ENCODE data around the gene ARHGAP6. TPM values are rescaled to one million over a fixed set of nuclear protein-coding genes. Genes with fewer than 3 reads are reported as not detected.
"Not testable (repeated sequence)": the region's sequence is repeated elsewhere in the genome, so short reads cannot be mapped to it uniquely, and the experiment has no call there.

ARHGAP6 gene
- total and polyA plus RNA-seq, 3 experiments from 2014 or later = not detected

DNA sequence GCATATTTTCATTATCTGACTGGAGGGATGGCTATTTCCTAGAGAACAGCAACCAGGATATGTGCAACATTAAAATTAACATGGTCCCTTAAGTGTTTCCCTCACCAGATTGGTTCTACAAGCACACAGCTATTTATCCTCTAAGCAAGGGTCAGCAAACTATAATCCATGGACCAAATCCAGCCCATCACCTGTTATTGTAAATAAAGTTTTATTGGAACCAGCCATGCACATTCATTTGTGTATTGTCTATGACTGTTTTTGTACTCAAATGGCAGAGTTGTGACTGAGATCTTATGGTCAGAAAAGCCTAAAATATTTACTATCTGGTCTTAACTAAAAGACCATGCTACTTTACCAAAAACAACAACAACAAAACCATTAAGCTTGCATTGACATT is 294.6 kb downstream of the ARHGAP6 start:
- ChIA-PET POLR2A (no interaction called here), CTCF (no interaction called here)

DNA sequence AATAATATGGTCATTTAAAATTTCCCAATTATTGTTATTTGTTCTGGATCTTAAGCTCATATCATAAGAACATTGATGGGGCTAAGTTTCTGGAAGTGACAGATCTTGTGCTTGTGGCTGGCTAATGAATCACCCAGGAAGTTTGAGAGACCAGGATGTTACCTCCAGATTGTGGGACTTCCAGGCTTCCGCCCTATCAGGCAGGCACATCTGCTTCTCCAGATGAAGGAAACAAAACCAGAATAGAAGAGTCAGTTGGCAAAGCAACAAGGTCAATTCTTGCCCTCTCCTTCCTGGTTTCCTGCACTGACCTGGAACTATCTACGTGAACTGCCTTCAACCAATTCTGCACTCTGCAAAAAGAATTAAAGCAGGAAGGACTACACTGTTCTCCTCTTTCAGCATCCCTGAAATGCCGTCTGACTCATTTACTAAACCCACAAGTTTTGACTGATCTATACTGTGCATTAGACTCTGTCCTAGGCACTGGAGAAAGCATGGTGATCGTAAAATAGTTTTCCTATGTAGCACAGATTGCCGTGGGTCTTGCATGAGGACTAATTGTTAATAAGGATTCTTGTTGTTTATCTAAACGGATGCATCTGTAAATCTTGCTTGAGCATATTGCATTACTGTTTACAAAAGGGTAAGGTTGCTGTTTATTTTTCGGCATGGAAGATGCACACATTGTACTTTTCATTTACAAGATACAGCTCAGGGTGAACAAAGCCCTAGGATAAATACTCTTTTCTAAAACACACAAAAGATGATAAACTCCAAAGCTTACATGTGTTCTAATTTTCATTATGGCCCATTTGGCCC is 297.9 kb downstream of the ARHGAP6 start:
- Histone ChIP-seq H3K36me3 (ENCODE audit: insufficient read depth, low read length) (no peaks in the 10 kb centered on the region), H3K4me1 (ENCODE audit: insufficient read depth, low read length) (no peaks in the 10 kb centered on the region), H3K9me3 (ENCODE audit: low read length) (no peaks in the 10 kb centered on the region), H3K4me3 (ENCODE audit: low read length) (no peak overlapping the region), H3K27ac (ENCODE audit: low read depth, low read length) (peak overlapping the region; percentile 43), H3K27me3 (ENCODE audit: insufficient read depth, low read length, poor library complexity, severe bottlenecking) (no peaks in the 10 kb centered on the region)
- no peaks in the 10 kb centered on the region for H3K36me3 Mint-ChIP-seq
- no peaks in the 10 kb centered on the region for H3K4me1 Mint-ChIP-seq
- H3K27me3 Mint-ChIP-seq = no peaks in the 10 kb centered on the region
- peaks cover 0 to 7% (median 0%) of the 10 kb centered on the region in 5 donors for H3K9me3 Mint-ChIP-seq
- POLR2A ChIA-PET = no interaction called here
- H3K4me3 Mint-ChIP-seq = no peak overlapping the region
- H3K27ac Mint-ChIP-seq = no peak overlapping the region
- CTCF ChIA-PET = no interaction called here
- DNase-seq = no peak

More for the DNA sequence above, 294.6 kb downstream of the ARHGAP6 start:
- Histone ChIP-seq H3K27me3 (ENCODE audit: insufficient read depth, low read length, poor library complexity, severe bottlenecking) (no peaks in the 10 kb centered on the region), H3K36me3 (ENCODE audit: insufficient read depth, low read length) (no peaks in the 10 kb centered on the region), H3K4me3 (ENCODE audit: low read length) (no peak overlapping the region), H3K27ac (ENCODE audit: low read depth, low read length) (no peak overlapping the region), H3K9me3 (ENCODE audit: low read length) (no peaks in the 10 kb centered on the region), H3K4me1 (ENCODE audit: insufficient read depth, low read length) (no peaks in the 10 kb centered on the region)
- DNase-seq = no peak
- no peaks in the 10 kb centered on the region for H3K4me1 Mint-ChIP-seq
- H3K27me3 Mint-ChIP-seq = no peaks in the 10 kb centered on the region
- no peak overlapping the region for H3K27ac Mint-ChIP-seq
- H3K9me3 Mint-ChIP-seq = no peaks in the 10 kb centered on the region
- no peak overlapping the region for H3K4me3 Mint-ChIP-seq
- H3K36me3 Mint-ChIP-seq = no peaks in the 10 kb centered on the region

DNA sequence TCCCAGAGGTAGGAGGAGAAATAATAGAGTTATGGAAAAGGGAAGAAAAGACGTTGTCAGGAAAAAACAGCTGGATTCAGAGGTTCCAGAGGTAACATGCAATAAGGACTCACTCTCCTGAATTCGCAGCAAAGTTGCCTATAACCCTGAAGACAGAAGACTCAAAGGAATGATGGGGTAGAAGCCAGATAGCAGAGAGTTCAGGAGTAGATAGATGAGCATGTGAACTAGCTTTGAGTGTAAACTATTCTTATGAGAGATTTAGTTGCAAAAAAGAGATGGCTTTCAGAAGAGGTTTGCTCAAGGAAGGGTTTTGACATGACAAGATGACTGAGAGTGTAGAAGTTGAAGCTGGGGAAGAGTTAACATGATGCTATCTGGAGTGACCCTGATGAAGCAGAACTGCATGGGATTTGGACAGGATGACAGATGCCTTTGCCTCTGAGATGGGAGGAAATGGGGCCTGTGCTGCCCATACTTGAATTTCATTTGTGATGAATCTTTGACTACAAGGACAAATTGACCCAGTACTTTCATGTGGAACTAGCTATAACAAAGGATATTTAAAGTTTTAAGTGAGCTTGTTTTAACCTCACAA is 298.6 kb downstream of the ARHGAP6 start:
- Mint-ChIP-seq H3K36me3 (no peaks in the 10 kb centered on the region), H3K9me3 (peaks cover 0 to 7% (median 0%) of the 10 kb centered on the region in 5 donors), H3K27me3 (no peaks in the 10 kb centered on the region), H3K4me1 (no peaks in the 10 kb centered on the region), H3K4me3 (no peak overlapping the region), H3K27ac (no peak overlapping the region)
- H3K27ac ChIP-seq (ENCODE audit: low read depth, low read length) = peak overlapping the region; percentile 43
- no peaks in the 10 kb centered on the region for H3K27me3 ChIP-seq (ENCODE audit: insufficient read depth, low read length, poor library complexity, severe bottlenecking)
- no peak for DNase-seq
- H3K36me3 ChIP-seq (ENCODE audit: insufficient read depth, low read length) = no peaks in the 10 kb centered on the region
- H3K4me3 ChIP-seq (ENCODE audit: low read length) = no peak overlapping the region
- POLR2A ChIA-PET = no interaction called here
- CTCF ChIA-PET = no interaction called here
- H3K4me1 ChIP-seq (ENCODE audit: insufficient read depth, low read length) = no peaks in the 10 kb centered on the region
- no peaks in the 10 kb centered on the region for H3K9me3 ChIP-seq (ENCODE audit: low read length)

GRCh38 chrX:11365426-11365825 is 300.3 kb downstream of the ARHGAP6 start:
- H3K4me3 ChIP-seq (ENCODE audit: low read length) = no peak overlapping the region
- H3K9me3 Mint-ChIP-seq = peaks cover 0 to 7% (median 0%) of the 10 kb centered on the region in 5 donors
- no peak overlapping the region for H3K27ac ChIP-seq (ENCODE audit: low read depth, low read length)
- no peak overlapping the region for H3K27ac Mint-ChIP-seq
- DNase-seq = no peak
- no peaks in the 10 kb centered on the region for H3K36me3 Mint-ChIP-seq
- no peaks in the 10 kb centered on the region for H3K27me3 ChIP-seq (ENCODE audit: insufficient read depth, low read length, poor library complexity, severe bottlenecking)
- ChIA-PET CTCF (no interaction called here), POLR2A (no interaction called here)
- H3K4me1 Mint-ChIP-seq = no peaks in the 10 kb centered on the region
- no peaks in the 10 kb centered on the region for H3K36me3 ChIP-seq (ENCODE audit: insufficient read depth, low read length)
- H3K9me3 ChIP-seq (ENCODE audit: low read length) = no peaks in the 10 kb centered on the region
- no peak overlapping the region for H3K4me3 Mint-ChIP-seq
- H3K27me3 Mint-ChIP-seq = no peaks in the 10 kb centered on the region
- no peaks in the 10 kb centered on the region for H3K4me1 ChIP-seq (ENCODE audit: insufficient read depth, low read length)

DNA sequence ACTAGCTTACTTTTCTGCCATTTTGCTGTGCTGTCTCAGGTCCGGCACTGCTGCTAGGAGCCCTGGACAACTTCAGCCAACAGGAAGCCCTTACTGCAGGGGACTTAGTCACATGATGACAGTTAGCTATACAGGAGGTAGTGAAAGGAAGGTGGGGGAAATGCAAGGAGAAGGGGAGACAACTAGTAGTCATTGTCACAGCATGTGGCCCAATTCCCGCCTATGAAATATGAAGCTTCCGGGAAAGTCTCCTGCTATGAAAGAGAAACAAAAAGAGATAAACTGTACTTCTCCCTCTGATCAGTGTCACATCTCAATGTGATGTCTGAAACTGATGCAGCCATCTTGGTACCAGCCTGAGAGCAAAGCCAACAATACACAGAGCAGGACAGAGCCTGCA is 300.9 kb downstream of the ARHGAP6 start:
- Mint-ChIP-seq H3K4me1 (no peaks in the 10 kb centered on the region), H3K4me3 (no peak overlapping the region), H3K27me3 (no peaks in the 10 kb centered on the region), H3K36me3 (no peaks in the 10 kb centered on the region), H3K9me3 (peaks cover 0 to 7% (median 0%) of the 10 kb centered on the region in 5 donors), H3K27ac (no peak overlapping the region)
- no peak for DNase-seq
- H3K27me3 ChIP-seq (ENCODE audit: insufficient read depth, low read length, poor library complexity, severe bottlenecking) = no peaks in the 10 kb centered on the region
- ChIA-PET CTCF (no interaction called here), POLR2A (no interaction called here)
- H3K27ac ChIP-seq (ENCODE audit: low read depth, low read length) = no peak overlapping the region
- no peak overlapping the region for H3K4me3 ChIP-seq (ENCODE audit: low read length)
- H3K4me1 ChIP-seq (ENCODE audit: insufficient read depth, low read length) = no peaks in the 10 kb centered on the region
- no peaks in the 10 kb centered on the region for H3K9me3 ChIP-seq (ENCODE audit: low read length)
- H3K36me3 ChIP-seq (ENCODE audit: insufficient read depth, low read length) = no peaks in the 10 kb centered on the region

- H3K4me3 ChIP-seq (ENCODE audit: low read length); CTCF ChIA-PET; H3K27ac ChIP-seq (ENCODE audit: low read depth, low read length); H3K36me3 ChIP-seq (ENCODE audit: insufficient read depth, low read length); H3K36me3 Mint-ChIP-seq; H3K27me3 ChIP-seq (ENCODE audit: insufficient read depth, low read length, poor library complexity, severe bottlenecking); H3K4me1 ChIP-seq (ENCODE audit: insufficient read depth, low read length); DNase-seq; H3K4me1 Mint-ChIP-seq; H3K9me3 Mint-ChIP-seq; POLR2A ChIA-PET; H3K9me3 ChIP-seq (ENCODE audit: low read length); H3K27ac Mint-ChIP-seq; H3K4me3 Mint-ChIP-seq; H3K27me3 Mint-ChIP-seq: not testable (repeated sequence)
Observed at GRCh38 chrX:11363825-11364224, 301.9 kb downstream of the ARHGAP6 start.

DNA sequence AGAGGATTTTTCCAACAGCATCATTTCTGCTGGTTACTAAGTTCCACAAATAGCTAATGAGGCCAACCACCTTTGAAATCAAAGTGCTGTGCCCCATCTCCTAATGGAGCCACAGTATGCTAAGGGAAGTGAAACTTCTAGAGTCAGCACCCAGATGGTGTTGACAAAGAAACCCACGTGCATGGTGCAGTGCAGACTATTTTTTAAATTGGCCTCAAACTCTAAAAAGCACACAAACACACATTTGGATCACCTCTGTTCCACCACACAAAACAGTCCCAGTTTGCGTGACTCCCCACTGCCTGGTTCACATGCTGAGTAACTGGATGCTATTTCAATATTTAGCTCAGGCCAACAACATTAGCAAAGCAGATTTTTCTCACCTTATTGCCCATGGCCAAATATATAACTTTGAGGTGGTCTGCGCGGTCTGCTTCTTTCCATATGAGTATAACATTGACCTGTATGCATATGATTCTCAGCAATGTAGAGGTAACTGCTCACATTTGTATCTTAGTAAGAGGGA is 302.6 kb downstream of the ARHGAP6 start:
- POLR2A ChIA-PET = no interaction called here
- Mint-ChIP-seq H3K9me3 (peaks cover 0 to 7% (median 2%) of the 10 kb centered on the region in 5 donors), H3K27me3 (no peaks in the 10 kb centered on the region)

GRCh38 chrX:11361666-11362065 is 304.1 kb downstream of the ARHGAP6 start:
- CTCF ChIA-PET = not testable (repeated sequence)

More for the DNA sequence above, 302.6 kb downstream of the ARHGAP6 start:
- Histone ChIP-seq H3K9me3 (ENCODE audit: low read length) (no peaks in the 10 kb centered on the region), H3K27ac (ENCODE audit: low read depth, low read length) (no peak overlapping the region), H3K4me3 (ENCODE audit: low read length) (no peak overlapping the region), H3K27me3 (ENCODE audit: insufficient read depth, low read length, poor library complexity, severe bottlenecking) (no peaks in the 10 kb centered on the region), H3K4me1 (ENCODE audit: insufficient read depth, low read length) (no peaks in the 10 kb centered on the region), H3K36me3 (ENCODE audit: insufficient read depth, low read length) (no peaks in the 10 kb centered on the region)
- peak overlapping the region in 1 of 8 donors; percentile 8 for H3K27ac Mint-ChIP-seq
- CTCF ChIA-PET = no interaction called here
- H3K36me3 Mint-ChIP-seq = no peaks in the 10 kb centered on the region
- no peaks in the 10 kb centered on the region for H3K4me1 Mint-ChIP-seq
- H3K4me3 Mint-ChIP-seq = no peak overlapping the region
- DNase-seq = no peak

More at GRCh38 chrX:11361666-11362065, 304.1 kb downstream of the ARHGAP6 start:
- H3K9me3 ChIP-seq (ENCODE audit: low read length); H3K27me3 ChIP-seq (ENCODE audit: insufficient read depth, low read length, poor library complexity, severe bottlenecking); H3K4me1 ChIP-seq (ENCODE audit: insufficient read depth, low read length); H3K36me3 Mint-ChIP-seq; H3K36me3 ChIP-seq (ENCODE audit: insufficient read depth, low read length); H3K4me1 Mint-ChIP-seq; POLR2A ChIA-PET; H3K27ac Mint-ChIP-seq; H3K4me3 Mint-ChIP-seq; H3K27me3 Mint-ChIP-seq; DNase-seq; H3K4me3 ChIP-seq (ENCODE audit: low read length); H3K27ac ChIP-seq (ENCODE audit: low read depth, low read length); H3K9me3 Mint-ChIP-seq: not testable (repeated sequence)

Measured in CD8-positive, alpha-beta memory T cell (primary cell).